Mesangial cell (primary cell): ENCODE results near the gene TIMP2. TPM values are rescaled to one million over a fixed set of nuclear protein-coding genes. Genes with fewer than 3 reads are reported as not detected.

ENCODE experiments used
- total RNA-seq: library from RNA; depleted of rRNA; stranded (reverse); fragments of >200 nt; gene quantifications from 2 replicates; pipeline ENCODE4 v1.2.3, GENCODE V29; 2015

TIMP2 gene
- total RNA-seq, result 108 and 364 TPM in 2 replicates

GRCh38 chr17:78925234-78925633 lies at the start of gene TIMP2:
Gene TIMP2 (minus strand): TSS chr17:78925387. CDS start chr17:78925088, 299 bp downstream.

GRCh38 chr17:78903101-78903779 lies 21.9 kb downstream of the TIMP2 start, which contains the start of gene CEP295NL:
Gene CEP295NL (minus strand): TSS chr17:78903201. CDS start chr17:78901828, 1,373 bp downstream.

GRCh38 chr17:78840780-78841611 lies 84.2 kb downstream of the TIMP2 start, which contains the start of gene USP36:
Gene USP36 (minus strand): TSS chr17:78840814. CDS start chr17:78836363, 4,451 bp downstream.

Other genes starting within 250 kb of the TIMP2 start
- 18.0 and 31.0 TPM in 2 replicates for gene CYTH1, start 143.1 kb downstream of the TIMP2 start, total RNA-seq
- gene USP36, start 84.6 kb downstream of the TIMP2 start, total RNA-seq, result 25.3 and 25.6 TPM in 2 replicates
- gene CEP295NL, start 22.2 kb downstream of the TIMP2 start, total RNA-seq, result 0.16 and 0.38 TPM in 2 replicates
- gene LGALS3BP, start 54.5 kb upstream of the TIMP2 start, total RNA-seq, result 363 and 799 TPM in 2 replicates
- gene CANT1, start 84.4 kb upstream of the TIMP2 start, total RNA-seq, result 61.8 and 62.1 TPM in 2 replicates
- gene C1QTNF1, start 98.8 kb upstream of the TIMP2 start, total RNA-seq, result 8.0 and 16.9 TPM in 2 replicates
- 6.5 and 9.0 TPM in 2 replicates for gene ENGASE, start 149.4 kb upstream of the TIMP2 start, total RNA-seq